ENCODE data around the gene CRKL.

DNA sequence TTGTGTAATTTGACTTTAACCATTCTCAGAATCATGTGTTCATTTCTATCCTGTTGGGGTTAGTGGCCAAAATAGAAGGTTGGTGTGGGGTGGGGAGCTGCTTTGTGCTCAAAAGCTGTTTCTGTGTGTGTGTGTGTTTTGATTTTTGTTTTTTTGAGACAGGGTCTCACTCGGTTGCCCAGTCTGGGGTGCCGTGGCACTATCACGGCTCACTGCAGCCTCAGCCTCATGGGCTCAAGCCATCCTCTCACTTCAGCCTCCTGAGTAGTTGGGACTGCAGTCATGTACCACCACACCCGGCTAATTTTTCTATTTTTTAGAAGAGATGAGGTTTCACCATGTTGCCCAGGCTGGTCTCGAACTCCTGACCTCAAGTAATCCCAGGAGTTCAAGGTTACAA is 31.8 kb downstream of the CRKL start:
- no peak for TF ChIP-seq FOXM1 (IDR thresholded peaks at IDR 0.05; ENCODE audit: borderline replicate concordance)
- TF ChIP-seq FOXK2 (IDR thresholded peaks at IDR 0.05): no peak
- TF ChIP-seq FOXA1 (IDR thresholded peaks at IDR 0.05): no peak
- TF ChIP-seq ZNF384 (IDR thresholded peaks at IDR 0.05): no peak
- TF ChIP-seq, protein P1, sequence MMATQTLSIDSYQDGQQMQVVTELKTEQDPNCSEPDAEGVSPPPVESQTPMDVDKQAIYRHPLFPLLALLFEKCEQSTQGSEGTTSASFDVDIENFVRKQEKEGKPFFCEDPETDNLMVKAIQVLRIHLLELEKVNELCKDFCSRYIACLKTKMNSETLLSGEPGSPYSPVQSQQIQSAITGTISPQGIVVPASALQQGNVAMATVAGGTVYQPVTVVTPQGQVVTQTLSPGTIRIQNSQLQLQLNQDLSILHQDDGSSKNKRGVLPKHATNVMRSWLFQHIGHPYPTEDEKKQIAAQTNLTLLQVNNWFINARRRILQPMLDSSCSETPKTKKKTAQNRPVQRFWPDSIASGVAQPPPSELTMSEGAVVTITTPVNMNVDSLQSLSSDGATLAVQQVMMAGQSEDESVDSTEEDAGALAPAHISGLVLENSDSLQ (IDR thresholded peaks at IDR 0.05): no peak
- TF ChIP-seq CTBP1 (IDR thresholded peaks at IDR 0.05; ENCODE audit: borderline replicate concordance): no peak
- TF ChIP-seq ARNT (IDR thresholded peaks at IDR 0.05): no peak
- no peak for TF ChIP-seq ELF4 (IDR thresholded peaks at IDR 0.05)
- TF ChIP-seq SUZ12 (IDR thresholded peaks at IDR 0.05): no peak
- no peak for TF ChIP-seq BHLHE40 (IDR thresholded peaks at IDR 0.05; ENCODE audit: borderline replicate concordance)

Measured in HEK293T (cell line).